HG02588 (cell line): ENCODE data around the gene GRB10.
A peak's percentile ranks its signal among the peaks of the same experiment; 100 is the strongest.

Source experiments
- ATAC-seq: cut with Tn5 transposase; IDR thresholded peaks from one replicate; pipeline ENCODE4 v1.9.1; 2021; ENCODE audit warnings: mild to moderate bottlenecking, moderate library complexity; ENCODE audit not compliant: unreplicated experiment

GRB10 gene

DNA sequence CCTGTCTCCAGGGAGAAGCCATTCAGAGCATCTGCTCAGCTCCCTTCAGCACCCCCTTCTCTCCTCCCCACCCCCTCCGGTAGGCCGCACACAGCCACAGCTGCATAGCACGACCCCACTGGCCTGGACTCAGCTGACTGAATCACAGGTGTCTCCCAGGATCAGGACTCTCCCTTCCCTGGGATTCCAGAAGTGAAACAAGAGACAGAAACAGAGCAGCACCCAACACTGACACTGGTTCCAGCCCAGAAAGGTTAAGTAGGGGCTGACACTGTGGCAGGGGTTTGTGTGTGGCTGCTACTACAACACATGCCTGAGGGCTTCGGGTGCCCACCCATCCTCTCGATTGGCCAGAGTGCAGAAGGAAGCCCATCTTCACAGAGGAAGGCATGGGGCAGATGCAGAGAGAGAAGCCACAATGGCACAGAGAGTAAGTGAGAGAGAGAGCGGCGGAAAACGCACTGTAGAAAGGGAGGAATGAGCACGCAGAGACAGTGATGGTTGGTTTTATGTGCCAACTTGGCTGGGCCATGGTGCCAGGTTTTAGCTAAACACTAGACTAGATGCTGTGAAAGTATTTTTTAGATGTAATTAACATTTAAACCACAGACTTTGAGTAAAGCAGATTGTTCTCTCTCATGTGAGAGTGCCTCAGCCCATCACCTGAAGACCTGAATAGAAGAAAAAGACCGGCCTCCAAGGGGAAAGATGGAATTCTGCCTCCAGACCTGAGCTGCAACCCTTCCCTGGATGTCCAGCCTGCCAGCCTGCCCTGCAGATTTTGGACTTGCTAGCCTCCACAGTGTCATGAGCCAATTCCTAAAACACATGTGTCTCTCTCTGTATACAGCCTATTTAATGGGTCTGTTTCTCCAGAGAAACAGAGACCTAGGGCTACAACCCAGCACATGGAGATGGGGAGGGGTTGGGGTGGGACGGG lies 107.5 kb downstream of the GRB10 start:
- ATAC-seq: no peak

DNA sequence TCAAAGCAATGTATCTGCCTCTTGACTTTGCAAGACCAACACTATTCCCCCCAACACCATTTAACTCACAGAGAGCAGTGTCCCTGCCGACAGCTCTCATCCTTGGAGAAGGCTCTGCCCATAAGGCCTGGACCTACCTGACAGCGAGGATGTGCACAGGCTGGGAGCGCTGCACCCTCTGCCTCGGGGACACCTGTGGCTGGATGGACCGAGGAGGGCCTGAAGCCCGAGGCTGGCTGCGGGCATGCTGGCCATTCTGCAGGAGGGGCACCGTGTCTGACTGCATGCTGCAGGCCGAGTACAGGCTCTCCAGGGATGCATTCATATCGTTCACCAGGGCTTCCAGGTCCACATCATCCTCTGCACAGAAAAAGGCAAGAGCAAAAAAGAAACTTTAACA lies 108.4 kb downstream of the GRB10 start:
- no peak for ATAC-seq

DNA sequence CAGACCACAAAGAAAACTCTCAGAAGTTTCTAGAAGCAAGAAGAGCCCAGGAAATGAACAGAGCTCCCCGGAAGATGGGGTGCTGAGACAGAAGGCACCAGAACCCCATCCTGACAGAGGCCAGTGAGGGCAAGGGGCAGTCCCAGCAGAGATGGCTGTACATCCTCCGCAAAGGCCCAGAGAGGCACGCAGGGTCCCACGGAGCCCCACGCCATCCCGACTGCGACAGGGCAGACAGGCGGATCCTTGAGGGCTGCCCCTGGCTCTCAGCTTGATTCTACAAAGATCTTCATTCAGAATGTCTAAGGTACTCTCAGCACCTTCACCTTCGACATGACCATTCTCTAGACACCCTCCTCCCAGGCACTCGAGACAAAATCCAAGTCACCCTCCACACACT lies 109.6 kb downstream of the GRB10 start:
- ATAC-seq: no peak

DNA sequence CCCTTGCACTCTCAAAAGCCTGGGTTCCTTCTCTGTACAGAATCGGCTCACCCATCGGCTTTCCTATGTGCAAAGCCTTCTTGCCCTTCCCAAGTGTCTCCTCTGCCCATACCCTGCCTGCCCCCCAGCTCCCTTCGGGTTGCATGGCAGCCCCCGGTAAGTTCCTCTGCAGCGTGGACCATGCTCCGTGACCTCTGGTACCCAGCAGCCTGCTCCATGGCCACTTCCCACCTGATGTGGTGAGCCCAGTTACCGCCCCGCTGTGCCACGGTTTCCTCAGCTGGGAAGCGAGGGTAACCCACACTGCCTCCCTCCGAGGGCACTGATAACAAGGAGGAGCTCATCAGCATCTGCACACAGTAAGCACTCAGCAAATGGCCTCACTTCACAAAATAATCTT lies 110.7 kb downstream of the GRB10 start:
- ATAC-seq: no peak

DNA sequence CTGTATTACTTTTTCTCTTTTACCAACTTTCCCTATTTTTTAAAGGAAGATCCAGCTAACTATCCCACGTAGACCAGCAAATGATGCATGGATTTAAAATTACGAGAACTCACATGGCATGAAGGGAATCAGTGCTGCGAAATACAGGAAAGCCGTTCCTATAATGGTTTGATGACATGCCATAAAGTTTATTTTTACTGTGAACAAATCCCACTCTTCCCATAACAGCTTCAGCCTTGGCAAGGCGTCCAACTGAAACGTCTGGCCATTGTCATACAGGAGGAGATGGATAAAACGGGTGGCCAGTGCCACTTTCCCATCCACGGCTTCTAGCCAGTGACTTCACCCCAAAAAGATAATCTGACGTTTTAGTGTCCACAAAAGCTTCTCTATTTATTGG lies 111.3 kb downstream of the GRB10 start:
- ATAC-seq: no peak

DNA sequence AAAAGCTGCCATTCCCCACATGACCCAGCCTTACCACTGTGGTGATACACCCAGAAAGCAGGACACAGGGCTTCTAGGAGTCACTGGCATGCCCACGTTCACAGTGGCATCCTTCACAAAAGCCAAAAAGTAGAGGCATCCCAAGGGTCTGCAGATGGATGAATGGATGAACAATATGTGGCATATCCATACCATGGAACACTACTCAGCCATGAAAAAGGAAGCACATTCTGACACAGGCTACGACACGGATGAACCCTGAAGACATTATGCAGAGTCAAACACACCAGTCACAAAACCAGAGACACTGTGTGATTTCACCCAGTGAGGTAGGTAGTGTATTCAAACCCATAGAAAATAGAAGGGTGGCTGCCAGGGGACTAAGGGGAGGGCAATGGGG lies 112.8 kb downstream of the GRB10 start:
- no peak for ATAC-seq

DNA sequence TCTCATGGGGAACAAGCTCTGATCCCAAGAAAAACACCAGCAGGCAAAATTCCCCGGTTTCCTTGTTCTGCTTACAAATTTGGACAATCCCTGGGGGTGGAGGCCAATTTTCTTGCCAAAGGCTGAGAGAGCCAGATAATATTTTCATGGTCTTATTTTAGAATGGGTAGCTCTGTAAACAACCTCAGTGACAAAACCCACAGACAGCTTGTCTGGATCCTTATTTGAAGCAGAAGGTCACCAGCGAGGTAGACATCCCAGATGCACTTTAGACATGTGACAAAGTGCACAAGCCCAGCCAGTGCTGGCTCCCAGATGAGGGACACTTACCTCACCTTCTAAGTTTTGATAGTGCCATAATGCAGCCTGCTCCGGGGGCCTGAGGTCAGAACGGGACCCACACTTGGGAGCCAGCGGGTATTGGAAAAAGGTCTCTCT lies 114.9 kb downstream of the GRB10 start:
- ATAC-seq: no peak

DNA sequence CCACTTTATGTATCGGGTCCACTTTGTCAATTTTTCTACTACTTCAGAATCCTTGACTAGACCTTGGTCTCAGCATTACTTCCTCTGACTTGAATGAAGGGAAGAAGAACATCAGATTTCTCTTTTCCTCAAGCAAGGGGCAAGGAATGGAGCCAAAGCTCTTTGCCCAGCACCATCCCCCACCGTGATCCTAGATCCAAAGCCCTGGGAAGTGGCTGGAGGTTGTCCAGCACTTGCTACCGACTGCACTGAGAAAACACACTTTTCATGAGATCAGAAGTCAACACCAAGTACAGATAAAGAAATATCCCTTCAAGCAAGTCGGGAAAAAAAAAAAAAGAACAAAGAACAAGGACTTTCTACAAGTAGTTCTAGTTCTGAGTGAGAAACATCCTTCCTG lies 115.4 kb downstream of the GRB10 start:
- no peak for ATAC-seq

DNA sequence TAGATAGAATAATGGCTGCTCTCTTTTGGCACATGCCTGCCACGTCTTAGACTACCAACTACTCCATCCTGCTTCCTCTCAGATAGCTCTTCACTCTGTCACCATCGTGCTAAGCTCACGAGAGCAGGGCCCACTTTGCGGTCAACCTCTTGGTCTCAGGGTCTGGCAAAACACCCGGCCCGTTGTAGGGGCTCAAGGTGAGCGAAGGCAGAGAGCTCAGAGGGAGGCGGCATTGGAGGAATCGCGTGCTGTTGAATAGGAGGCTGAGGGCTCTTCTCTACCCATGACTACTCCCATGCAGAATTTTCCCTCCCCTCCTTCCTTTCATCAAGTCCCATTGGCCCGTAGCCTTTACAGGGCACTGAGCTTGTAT lies 116.6 kb downstream of the GRB10 start:
- no peak for ATAC-seq

DNA sequence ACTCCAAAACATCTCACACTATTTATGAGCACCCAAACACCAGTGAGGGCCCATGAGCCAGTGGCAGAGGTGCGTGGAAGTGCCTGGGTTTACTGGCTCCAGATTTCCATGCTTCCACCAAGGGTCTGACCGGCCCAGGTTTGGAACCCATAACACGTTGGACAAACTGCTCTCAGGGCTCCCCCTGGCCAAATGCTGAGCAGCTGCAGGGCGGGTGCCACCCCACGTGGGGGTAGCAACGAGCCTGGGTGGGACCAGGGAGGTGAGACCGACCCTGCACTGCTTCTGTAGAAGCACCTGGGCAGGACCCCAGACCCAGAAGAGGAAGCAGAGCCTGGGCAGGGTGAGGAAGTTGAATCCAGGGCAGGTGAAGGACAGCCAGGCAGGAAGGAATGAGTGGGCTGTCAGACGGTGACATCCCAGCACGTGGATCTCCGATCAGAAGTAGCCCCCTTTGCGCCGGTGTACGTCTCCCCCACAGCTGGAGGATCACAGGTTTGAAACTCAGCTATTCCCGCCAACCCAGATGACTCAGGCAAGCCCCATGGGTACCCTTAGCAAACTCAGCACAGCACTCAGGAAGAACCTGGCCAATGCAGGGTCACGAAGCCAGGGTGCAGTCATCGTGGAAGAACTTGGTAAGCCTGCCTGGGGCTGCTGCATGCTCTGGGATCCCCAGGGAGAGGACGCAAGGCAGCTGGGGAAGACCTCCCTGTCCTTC lies 117.1 kb downstream of the GRB10 start:
- no peak for ATAC-seq

DNA sequence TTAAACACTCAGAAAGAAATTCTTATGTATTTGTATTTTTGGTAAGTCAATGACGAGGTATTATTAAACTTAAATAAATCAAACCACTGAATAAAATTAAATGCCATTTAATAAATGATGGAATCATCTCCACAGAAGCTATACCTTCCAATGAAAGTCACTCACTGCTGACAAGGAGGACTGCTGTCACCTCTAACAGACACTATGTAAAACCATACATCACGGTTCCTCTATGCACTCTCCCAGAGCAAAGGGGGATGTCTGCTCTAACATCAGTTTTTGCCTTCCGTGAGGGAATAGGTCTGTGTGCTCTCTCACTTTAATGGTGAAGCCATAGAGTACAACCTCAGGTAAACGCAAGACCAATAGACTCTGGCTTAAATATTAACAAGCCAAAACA lies 117.8 kb downstream of the GRB10 start:
- peak; percentile 30 for ATAC-seq

DNA sequence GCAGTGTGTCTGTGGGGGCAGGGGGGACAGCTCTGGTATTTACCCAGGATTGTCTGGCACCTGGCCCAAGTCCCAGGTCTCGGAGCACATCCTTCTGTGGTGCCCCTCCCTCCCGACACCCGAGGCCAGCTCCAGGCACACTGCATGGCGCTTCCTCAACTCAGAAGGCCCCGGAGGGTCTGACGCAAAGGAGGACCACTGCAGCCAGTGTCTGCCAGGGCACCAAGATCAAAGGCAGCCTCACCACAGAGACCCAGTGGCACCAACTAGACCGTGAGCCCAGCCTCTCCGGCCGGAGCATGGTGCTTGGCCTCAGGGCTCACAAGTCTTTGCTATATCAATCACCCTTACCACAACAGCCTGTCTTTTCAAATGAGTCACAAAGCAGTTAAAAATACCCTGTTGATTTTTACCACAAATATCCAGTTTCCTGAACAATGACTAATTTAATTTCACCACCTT lies 118.2 kb downstream of the GRB10 start:
- ATAC-seq: peak; percentile 57

DNA sequence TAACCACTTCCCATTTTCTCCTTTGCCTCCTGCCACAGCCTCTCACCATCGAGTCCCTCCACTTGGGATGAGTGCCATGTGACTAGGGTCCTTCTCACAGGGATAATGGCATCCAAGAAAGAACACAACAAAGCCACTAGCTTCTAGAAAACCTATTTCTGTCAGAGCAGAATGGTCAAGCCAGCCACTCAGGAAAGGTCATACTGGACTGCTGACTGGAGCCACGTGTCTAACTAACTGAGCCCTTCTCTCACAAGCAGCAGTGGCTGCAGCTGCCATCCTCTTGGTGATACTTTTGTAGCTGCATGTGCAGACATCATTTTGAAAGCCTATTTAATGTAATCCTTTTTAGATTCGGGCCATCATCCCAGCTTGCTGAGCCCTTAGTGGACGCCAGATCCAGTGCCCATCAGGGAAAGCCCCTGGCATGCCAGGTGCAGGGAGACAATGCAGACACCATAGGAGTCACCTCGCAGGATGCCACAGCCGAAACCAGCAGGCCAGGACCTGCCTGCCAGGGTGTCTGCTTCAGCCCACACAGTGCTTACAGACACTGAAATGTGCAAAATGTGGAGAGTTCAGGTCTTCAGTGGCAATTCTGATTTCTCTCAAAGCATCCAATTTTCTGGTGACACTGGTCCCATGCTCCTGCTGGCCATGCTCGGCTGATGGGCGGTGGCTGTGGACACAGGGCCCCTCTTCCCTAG lies 119.1 kb downstream of the GRB10 start:
- ATAC-seq: no peak

DNA sequence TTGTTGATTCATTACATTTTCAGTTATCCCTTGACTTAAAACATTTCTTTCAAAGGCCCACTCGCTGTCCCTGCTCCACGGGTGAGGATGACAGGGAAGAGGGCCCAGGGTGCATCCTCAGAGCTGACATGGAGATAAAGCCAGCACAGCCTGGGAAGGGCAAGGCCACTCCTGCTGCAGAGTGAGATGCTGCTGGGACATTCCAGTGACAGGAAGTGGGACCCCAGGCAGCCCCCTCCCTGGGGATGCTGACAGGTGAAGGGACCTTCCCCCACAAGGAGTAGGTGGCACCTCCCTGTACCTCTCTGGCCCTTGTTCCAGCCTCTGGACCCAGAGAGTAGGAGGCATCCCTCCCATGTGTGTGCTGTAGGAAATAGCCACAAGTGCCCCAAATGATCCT lies 119.7 kb downstream of the GRB10 start:
- no peak for ATAC-seq

DNA sequence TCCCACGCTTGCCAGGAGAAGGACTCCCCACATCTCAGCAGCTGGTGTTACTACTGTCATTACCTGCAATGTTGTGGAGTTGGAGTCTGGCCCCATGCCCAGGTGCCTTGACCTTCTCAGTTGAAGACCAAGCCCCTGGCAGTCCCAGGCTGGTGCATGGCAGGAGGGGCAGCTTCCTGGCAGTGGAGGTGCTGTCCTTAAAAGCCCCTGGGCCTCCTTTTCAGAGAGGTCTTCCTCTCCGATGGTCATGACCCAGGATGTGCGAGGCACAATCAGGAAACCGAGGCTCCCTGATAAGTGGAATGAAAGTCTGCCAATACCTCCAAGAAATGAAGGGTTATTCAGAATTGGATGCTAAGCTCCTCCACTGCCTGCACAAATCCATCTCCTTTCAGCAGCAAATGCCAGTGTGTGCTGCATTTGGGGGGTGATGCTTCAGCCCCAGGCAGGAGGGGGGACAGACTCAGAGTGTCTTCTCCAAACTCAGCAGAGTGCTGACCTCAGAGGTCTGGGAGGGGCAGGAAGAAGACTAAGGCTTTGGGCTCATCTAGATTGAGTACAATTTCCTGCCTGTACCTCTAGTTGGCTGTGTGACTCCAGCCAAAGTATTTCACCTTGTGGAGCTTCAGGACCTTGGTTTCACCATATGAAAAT lies 120.5 kb downstream of the GRB10 start:
- peak; percentile 0 for ATAC-seq

DNA sequence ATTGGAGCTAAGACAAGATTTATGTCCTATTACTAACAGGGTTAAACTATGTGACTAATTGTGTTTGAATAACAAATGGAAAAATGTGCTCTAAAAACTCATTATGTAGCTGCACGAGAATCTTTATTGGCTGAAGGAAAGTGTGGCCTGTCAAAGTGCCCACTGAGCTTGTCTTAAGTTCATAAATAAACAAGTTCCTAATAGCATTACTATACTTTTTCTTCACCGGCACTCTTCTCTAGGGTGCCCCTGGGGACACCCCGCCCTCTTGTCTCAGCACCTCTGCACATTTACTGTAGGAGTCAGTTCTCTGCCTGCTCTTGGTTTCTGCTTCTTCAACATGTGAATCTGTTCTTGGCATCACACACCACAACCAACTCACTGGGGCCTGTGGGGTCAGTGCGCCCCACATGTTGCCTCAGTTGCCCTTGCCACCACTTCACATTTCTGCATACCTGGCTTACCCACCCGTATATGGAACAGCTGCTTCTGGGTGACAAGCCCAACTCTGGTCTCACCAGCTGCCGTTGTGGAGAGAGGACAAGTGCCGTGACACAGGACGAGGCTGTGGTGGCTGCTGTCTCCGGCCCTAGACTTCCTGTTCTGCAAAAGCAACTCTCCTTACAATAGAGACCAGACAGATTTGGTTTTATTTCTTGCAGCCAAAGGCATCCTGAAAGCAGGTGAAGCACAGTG lies 121.2 kb downstream of the GRB10 start:
- ATAC-seq: peak; percentile 29

DNA sequence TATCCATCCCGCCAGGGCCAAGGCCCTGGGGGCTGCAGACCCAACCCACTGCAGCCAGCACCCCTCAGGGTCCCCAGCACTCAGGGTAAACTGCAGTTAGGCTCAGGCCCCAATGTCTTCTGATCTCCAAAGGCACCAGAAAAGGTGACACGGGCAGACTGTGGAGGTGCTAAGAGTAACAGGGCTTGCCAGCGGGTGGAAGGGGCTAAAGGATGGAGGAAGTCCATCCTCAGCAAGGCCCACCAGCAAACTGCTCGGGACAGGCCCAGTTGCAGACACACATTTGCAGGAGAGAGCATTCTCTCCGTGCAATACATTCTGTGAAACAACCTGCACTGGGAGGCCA lies 121.9 kb downstream of the GRB10 start:
- no peak for ATAC-seq

DNA sequence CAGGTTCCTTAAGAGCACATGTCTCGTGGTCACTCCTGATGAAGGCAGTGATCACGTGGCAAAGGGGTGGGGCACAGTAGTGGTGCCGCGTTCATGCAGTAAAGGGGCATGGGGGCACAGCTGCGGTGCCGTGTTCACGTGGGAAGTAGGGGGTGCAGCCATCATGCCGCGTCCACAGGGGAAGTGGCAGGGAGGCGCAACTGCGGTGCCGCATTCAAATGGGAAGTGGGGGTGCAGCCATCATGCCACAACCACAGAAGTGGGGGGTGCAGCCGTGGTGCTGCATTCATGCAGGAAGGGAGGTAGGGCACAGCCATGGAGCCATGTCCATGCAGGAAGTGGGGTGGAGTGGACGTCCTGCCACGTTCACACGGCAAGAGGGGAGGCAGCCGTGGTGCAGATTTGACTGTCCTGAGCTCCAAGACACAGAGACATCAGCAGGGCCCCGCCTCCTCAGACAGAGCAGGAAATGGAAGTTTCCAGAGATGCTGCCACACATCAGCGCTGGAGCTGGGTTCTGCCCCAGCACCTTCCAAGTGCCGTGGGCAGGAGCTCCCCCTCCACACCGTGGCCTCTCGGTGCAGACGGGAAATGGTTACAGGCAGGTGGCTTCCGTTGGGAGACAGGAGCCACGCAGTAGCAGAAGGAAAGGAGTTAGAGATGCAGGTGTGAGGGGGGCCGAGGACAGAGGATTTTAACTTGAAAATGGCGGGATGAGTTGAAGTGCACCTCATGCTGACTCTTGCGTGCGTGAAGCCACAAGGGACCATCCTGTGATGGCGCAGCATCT lies 122.5 kb downstream of the GRB10 start:
- no peak for ATAC-seq

DNA sequence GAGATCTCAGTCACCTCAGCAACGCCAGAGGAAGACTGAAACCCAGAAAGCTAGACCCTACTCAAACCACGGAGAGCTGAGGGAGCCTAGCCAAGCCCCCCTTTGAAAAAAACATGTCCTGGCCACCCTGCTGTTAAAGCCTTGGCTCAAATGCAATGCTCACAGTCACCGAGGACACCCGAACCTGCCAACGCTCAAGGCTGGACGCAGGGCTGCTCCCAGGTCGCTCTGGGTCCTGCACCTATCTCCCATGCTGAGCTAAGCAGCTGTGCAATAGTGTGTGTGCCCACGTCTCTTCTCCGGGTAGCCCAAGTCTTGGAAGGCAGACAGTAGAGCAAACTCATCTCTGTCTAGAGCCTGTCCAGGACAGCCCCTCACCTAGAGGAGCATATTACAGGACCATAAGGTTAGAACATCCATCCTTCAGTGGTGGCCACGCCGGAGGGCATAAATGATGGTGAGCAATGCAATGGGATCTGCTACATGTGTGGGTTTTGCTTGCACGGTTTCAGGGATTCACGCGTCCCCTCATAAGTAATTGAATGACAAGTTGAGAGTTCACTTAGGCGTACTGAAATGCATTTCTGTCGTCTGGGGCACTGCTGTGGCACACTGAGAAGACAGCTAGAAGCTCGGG lies 123.2 kb downstream of the GRB10 start:
- ATAC-seq: no peak
